Esophagus (tissue), 2 donors: ENCODE data around the gene SGCA. TPM values are rescaled to one million over a fixed set of nuclear protein-coding genes. Genes with fewer than 3 reads are reported as not detected.

Source experiments
- H3K27ac ChIP-seq, 2 donors: one replicate each; pipeline ENCODE4 v1.5.1; 2013; ENCODE audit warnings: low read depth in 2 of 2, mild to moderate bottlenecking in 2 of 2, inconsistent platforms in 1 of 2, low read length in 1 of 2, moderate library complexity in 1 of 2
- H3K27me3 ChIP-seq, 2 donors: one replicate each; pipeline ENCODE4 v1.6.1; 2013; ENCODE audit warnings: low read length in 2 of 2, control low read depth in 1 of 2, mild to moderate bottlenecking in 1 of 2; ENCODE audit not compliant: insufficient read depth in 2 of 2, control insufficient read depth in 1 of 2
- H3K36me3 ChIP-seq, 2 donors: one replicate each; pipeline ENCODE4 v1.6.1; 2013; ENCODE audit warnings: low read length in 1 of 2; ENCODE audit not compliant: control insufficient read depth in 2 of 2, insufficient read depth in 2 of 2
- H3K4me1 ChIP-seq, 2 donors: one replicate each; pipeline ENCODE4 v1.6.1; 2013; ENCODE audit warnings: low read length in 1 of 2; ENCODE audit not compliant: control insufficient read depth in 2 of 2, insufficient read depth in 2 of 2
- H3K4me3 ChIP-seq, 2 donors: one replicate each; pipeline ENCODE4 v1.5.1; 2013; ENCODE audit warnings: low read length in 2 of 2, mild to moderate bottlenecking in 2 of 2, low read depth in 1 of 2, moderate library complexity in 1 of 2
- H3K9me3 ChIP-seq, 2 donors: one replicate each; pipeline ENCODE4 v1.6.1; 2013; ENCODE audit warnings: mild to moderate bottlenecking in 2 of 2, low read depth in 1 of 2, low read length in 1 of 2, moderate library complexity in 1 of 2; ENCODE audit not compliant: control insufficient read depth in 2 of 2, insufficient read depth in 1 of 2
- WGBS, 2 donors: extraction: QIAGEN DNeasy Blood & Tissue Kit; methylation state at CpG; one replicate each; pipeline ENCODE4 v1.1.7; 2013; 5-methylcytosine and 5-hydroxymethylcytosine counted together
- polyA plus RNA-seq, 2 donors: library from polyadenylated mRNA; stranded (reverse); fragments of 200-250 nt; gene quantifications; one replicate each; pipeline ENCODE4 v1.2.3, GENCODE V29; 2013
- donor health status: healthy with polysubstance abuse.
- donor health status: Bipolar disorder and iron deficiency.

The SGCA gene
- polyA plus RNA-seq, 2 donors: 7.1 to 10.0 TPM

- Histone ChIP-seq H3K4me3 (no peak overlapping the region), H3K4me1 (peaks cover 4 to 26% of the 10 kb centered on the region in 2 donors), H3K27me3 (no peaks in the 10 kb centered on the region), H3K27ac (no peak overlapping the region), H3K36me3 (peaks cover 0 to 8% of the 10 kb centered on the region in 2 donors), H3K9me3 (no peaks in the 10 kb centered on the region)
- 72% methylated on average over 12 of the region's 12 CpGs for WGBS, 2 donors
Observed at GRCh38 chr17:50181591-50182560, 16.1 kb downstream of the SGCA start.

DNA sequence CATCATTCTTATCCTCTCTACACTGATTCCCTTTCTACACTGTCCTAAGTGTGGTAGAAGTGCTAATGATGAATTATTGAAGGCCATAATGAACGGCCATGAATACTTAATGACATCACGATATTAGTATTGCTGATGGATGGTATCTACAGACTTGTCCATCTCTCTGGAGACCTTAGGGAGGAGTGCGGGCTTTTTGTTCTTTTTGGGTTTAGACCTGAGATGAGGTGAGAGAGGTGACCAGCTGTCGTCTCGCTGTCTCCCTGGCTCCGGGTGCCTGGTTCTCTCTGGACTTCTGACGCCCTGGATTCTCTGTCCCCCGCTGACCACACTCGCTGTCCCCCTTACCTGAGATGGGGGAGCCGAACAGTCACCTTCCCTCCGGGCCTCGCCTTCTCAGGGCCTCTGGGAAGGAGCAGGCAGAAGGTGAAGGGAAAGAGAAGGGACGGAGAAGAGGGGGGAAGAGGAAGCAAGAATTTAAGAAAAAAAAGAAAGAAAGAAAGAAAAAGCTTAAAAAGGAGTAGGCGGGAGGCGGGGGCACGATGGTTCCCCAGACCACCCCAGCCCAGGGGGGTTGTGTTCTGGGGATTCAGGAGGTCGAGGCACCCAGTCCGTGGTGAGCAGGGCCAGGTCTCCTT, 17.1 kb downstream of the SGCA start:
- Histone ChIP-seq H3K36me3 (peaks cover 0 to 8% of the 10 kb centered on the region in 2 donors), H3K9me3 (no peaks in the 10 kb centered on the region), H3K4me3 (no peak overlapping the region), H3K4me1 (peaks cover 2 to 18% of the 10 kb centered on the region in 2 donors), H3K27me3 (no peaks in the 10 kb centered on the region), H3K27ac (peak overlapping the region in 1 of 2 donors; percentile 14)
- WGBS, 2 donors: 82 to 86% methylated on average over 17 to 18 of the region's 18 CpGs

GRCh38 chr17:50183421-50183994, 17.7 kb downstream of the SGCA start:
- H3K36me3 ChIP-seq: peaks cover 0 to 8% of the 10 kb centered on the region in 2 donors
- H3K27ac ChIP-seq: peak overlapping the region in 1 of 2 donors; percentile 14
- no peaks in the 10 kb centered on the region for H3K9me3 ChIP-seq
- H3K27me3 ChIP-seq: no peaks in the 10 kb centered on the region
- no peak overlapping the region for H3K4me3 ChIP-seq
- peaks cover 0 to 13% of the 10 kb centered on the region in 2 donors for H3K4me1 ChIP-seq
- WGBS, 2 donors: 65 to 66% methylated on average over 12 of the region's 12 CpGs

- H3K4me3 ChIP-seq: no peak overlapping the region
- H3K36me3 ChIP-seq: peaks cover 0 to 8% of the 10 kb centered on the region in 2 donors
- peak overlapping the region in 1 of 2 donors; percentile 28 for H3K27ac ChIP-seq
- no peaks in the 10 kb centered on the region for H3K27me3 ChIP-seq
- H3K9me3 ChIP-seq: no peaks in the 10 kb centered on the region
- WGBS, 2 donors: 30 to 49% methylated on average over 7 to 8 of the region's 8 CpGs
- peaks cover 0 to 13% of the 10 kb centered on the region in 2 donors for H3K4me1 ChIP-seq
Observed at GRCh38 chr17:50184064-50184463, 18.3 kb downstream of the SGCA start.

- Histone ChIP-seq H3K9me3 (no peaks in the 10 kb centered on the region), H3K36me3 (peaks cover 0 to 8% of the 10 kb centered on the region in 2 donors)
Observed at GRCh38 chr17:50184611-50185398, 19.0 kb downstream of the SGCA start.

DNA sequence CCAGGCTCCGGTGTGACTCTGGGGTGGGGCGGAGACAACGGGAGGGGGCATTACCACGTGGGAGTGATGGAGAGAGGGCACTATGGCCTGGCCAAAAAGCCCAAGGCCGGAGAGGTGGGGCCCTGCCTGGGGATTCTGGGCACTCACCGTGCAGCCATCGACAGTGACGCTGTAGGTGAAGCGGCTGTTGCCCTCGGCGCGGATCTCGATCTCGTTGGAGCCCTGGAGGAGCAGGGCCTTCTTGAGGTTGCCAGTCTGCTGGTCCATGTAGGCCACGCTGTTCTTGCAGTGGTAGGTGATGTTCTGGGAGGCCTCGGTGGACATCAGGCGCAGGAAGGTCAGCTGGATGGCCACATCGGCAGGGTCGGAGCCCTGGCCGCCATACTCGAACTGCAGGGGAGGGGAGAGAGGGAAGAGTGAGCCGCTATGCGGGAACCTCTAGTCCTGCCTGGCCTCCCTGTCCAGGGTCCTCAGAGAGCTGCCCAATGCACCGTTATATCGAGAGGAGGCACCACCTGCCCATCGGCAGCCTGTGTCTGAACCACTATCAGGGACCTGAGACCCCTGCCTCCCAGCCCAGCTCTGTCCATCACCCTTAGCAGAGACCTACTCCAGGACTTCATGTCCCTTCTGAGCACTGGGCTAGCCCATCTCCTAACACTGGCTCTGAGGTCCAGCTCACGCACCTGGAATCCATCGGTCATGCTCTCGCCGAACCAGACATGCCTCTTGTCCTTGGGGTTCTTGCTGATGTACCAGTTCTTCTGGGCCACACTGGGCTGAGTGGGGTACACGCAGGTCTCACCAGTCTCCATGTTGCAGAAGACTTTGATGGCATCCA, 20.0 kb downstream of the SGCA start:
- peak overlapping the region; percentile 21 to 26 for H3K27ac ChIP-seq
- H3K36me3 ChIP-seq: peaks cover 0 to 12% of the 10 kb centered on the region in 2 donors
- no peak overlapping the region for H3K4me3 ChIP-seq
- no peaks in the 10 kb centered on the region for H3K27me3 ChIP-seq
- no peaks in the 10 kb centered on the region for H3K9me3 ChIP-seq
- H3K4me1 ChIP-seq: peaks cover 0 to 13% of the 10 kb centered on the region in 2 donors
- 82 to 86% methylated on average over 31 of the region's 31 CpGs for WGBS, 2 donors

More at GRCh38 chr17:50184611-50185398, 19.0 kb downstream of the SGCA start:
- WGBS, 2 donors: 37 to 57% methylated on average over 19 of the region's 19 CpGs
- H3K4me3 ChIP-seq: no peak overlapping the region
- no peaks in the 10 kb centered on the region for H3K27me3 ChIP-seq
- peaks cover 0 to 13% of the 10 kb centered on the region in 2 donors for H3K4me1 ChIP-seq
- peak overlapping the region; percentile 18 to 49 for H3K27ac ChIP-seq

- WGBS, 2 donors: 82% methylated on average over 24 of the region's 24 CpGs
- H3K27me3 ChIP-seq: no peaks in the 10 kb centered on the region
- H3K36me3 ChIP-seq: peaks cover 0 to 18% of the 10 kb centered on the region in 2 donors
- no peak overlapping the region for H3K4me3 ChIP-seq
- no peaks in the 10 kb centered on the region for H3K9me3 ChIP-seq
- H3K27ac ChIP-seq: no peak overlapping the region
- H3K4me1 ChIP-seq: peaks cover 0 to 9% of the 10 kb centered on the region in 2 donors
Observed at GRCh38 chr17:50186661-50187393, 21.0 kb downstream of the SGCA start.

DNA sequence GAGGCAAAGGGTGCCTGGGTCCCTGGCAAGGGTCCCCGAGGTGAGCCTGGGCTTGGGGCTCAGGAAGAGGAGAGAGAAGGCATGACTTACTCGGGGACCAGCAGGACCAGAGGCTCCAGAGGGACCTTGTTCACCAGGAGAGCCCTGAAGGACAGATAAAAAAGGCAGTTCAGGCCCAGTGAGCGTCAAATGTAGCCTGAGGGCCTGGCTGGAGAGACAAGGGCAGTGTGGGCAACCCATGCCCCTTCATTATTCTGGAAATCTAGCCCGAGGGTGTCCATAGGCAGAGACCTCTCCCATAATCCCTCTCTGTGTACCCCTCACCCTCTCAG, 21.6 kb downstream of the SGCA start:
- no peaks in the 10 kb centered on the region for H3K9me3 ChIP-seq
- no peaks in the 10 kb centered on the region for H3K27me3 ChIP-seq
- H3K4me1 ChIP-seq: peaks cover 0 to 7% of the 10 kb centered on the region in 2 donors
- no peak overlapping the region for H3K27ac ChIP-seq
- peaks cover 0 to 18% of the 10 kb centered on the region in 2 donors for H3K36me3 ChIP-seq
- WGBS, 2 donors: 72 to 73% methylated on average over 4 of the region's 4 CpGs
- H3K4me3 ChIP-seq: no peak overlapping the region
